ENCODE data around the gene PKP2. TPM values are rescaled to one million over a fixed set of nuclear protein-coding genes. Genes with fewer than 3 reads are reported as not detected.

The PKP2 gene
- total RNA-seq, 2 donors from 2014 or later = 0.07 to 0.25 TPM

GRCh38 chr12:32761716-32762115, 134.9 kb downstream of the PKP2 start:
- Mint-ChIP-seq H3K9me3 (no peaks in the 10 kb centered on the region), H3K4me3 (no peak overlapping the region), H3K27me3 (peaks cover 11 to 21% of the 10 kb centered on the region in 2 donors), H3K4me1 (ENCODE audit: low read depth in 2 of 2) (no peaks in the 10 kb centered on the region), H3K36me3 (no peaks in the 10 kb centered on the region), H3K27ac (no peak overlapping the region)
- ATAC-seq (no peak), DNase-seq (ENCODE audit: low spot score) (no peak)

DNA sequence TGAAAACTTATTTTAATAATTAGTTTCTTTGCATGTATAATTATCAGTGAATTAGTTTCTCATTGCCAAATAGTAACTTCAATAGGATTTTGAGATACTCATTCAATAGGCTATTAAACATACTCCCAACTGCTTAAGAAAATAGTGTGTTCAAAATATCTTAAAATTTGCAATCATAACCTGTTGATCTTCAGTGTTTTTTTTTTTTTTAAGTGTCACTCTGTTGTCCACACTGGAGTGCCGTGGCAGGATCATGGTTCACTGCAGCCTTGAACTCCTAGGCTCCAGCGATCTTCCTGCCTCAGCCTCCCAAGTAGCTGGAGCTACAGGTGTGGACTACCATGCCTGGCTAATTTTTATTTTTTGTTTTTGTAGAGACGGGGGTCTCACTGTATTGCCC, 139.4 kb downstream of the PKP2 start:
- Mint-ChIP-seq H3K27me3 (peaks cover 6 to 15% of the 10 kb centered on the region in 2 donors), H3K4me3 (no peak overlapping the region), H3K4me1 (ENCODE audit: low read depth in 2 of 2) (peaks cover 13 to 15% of the 10 kb centered on the region in 2 donors), H3K36me3 (peaks cover 6% of the 10 kb centered on the region), H3K9me3 (no peaks in the 10 kb centered on the region), H3K27ac (peak overlapping the region in 1 of 2 donors; percentile 90)
- ATAC-seq = no peak
- no peak for DNase-seq (ENCODE audit: low spot score)

GRCh38 chr12:32756476-32757066, 140.0 kb downstream of the PKP2 start:
- no peak for DNase-seq (ENCODE audit: low spot score)
- peaks cover 2 to 15% of the 10 kb centered on the region in 2 donors for H3K27me3 Mint-ChIP-seq
- H3K27ac Mint-ChIP-seq = peak overlapping the region; percentile 88 to 90
- no peak for ATAC-seq
- peaks cover 13 to 15% of the 10 kb centered on the region in 2 donors for H3K4me1 Mint-ChIP-seq (ENCODE audit: low read depth in 2 of 2)
- no peaks in the 10 kb centered on the region for H3K9me3 Mint-ChIP-seq
- peaks cover 6% of the 10 kb centered on the region for H3K36me3 Mint-ChIP-seq
- peak overlapping the region; percentile 98 for H3K4me3 Mint-ChIP-seq

GRCh38 chr12:32755654-32756475, 140.7 kb downstream of the PKP2 start, which contains the start of gene YARS2:
YARS2 (minus strand) TSS chr12:32755897; CDS start chr12:32755874, 23 bp downstream.
- peaks cover 6% of the 10 kb centered on the region for H3K36me3 Mint-ChIP-seq
- H3K27me3 Mint-ChIP-seq = peaks cover 2 to 9% of the 10 kb centered on the region in 2 donors
- peak within 1 kb of the TSS; percentile 88 to 90 for H3K27ac Mint-ChIP-seq
- DNase-seq (ENCODE audit: low spot score) = peak; percentile 95
- peak within 1 kb of the TSS; percentile 98 for H3K4me3 Mint-ChIP-seq
- ATAC-seq = peak; percentile 96 to 97
- H3K4me1 Mint-ChIP-seq (ENCODE audit: low read depth in 2 of 2) = peaks cover 13 to 15% of the 10 kb centered on the region in 2 donors
- H3K9me3 Mint-ChIP-seq = no peaks in the 10 kb centered on the region

- H3K4me1 Mint-ChIP-seq (ENCODE audit: low read depth in 2 of 2) = peaks cover 13 to 15% of the 10 kb centered on the region in 2 donors
- peaks cover 2 to 5% of the 10 kb centered on the region in 2 donors for H3K27me3 Mint-ChIP-seq
- peaks cover 6% of the 10 kb centered on the region for H3K36me3 Mint-ChIP-seq
- peak overlapping the region; percentile 88 to 90 for H3K27ac Mint-ChIP-seq
- peak overlapping the region; percentile 98 for H3K4me3 Mint-ChIP-seq
- ATAC-seq (peak; percentile 79 to 83), DNase-seq (ENCODE audit: low spot score) (peak; percentile 83)
- H3K9me3 Mint-ChIP-seq = no peaks in the 10 kb centered on the region
These were observed 141.4 kb downstream of the PKP2 start for GRCh38 chr12:32755051-32755653.

DNA sequence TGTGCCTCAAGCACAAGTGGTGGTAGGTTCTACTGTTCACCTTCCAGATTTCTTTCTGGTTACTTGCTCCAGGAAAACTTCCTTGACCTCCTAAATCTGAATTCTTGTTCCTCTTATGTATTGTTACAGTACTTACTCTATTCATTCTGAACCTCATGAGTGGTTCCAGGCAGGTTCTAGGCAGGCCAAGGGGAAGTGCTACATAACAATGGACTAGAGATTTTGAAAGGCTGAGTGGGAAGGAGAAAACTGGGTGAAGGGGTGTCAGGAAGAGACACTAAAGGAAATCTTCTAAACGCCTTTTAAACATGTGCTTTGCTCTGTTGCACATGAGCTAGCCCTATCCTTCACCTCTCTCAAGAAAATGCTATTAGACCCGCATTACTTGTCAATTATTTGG, 142.5 kb downstream of the PKP2 start:
- peaks cover 13 to 15% of the 10 kb centered on the region in 2 donors for H3K4me1 Mint-ChIP-seq (ENCODE audit: low read depth in 2 of 2)
- H3K4me3 Mint-ChIP-seq = peak overlapping the region; percentile 98
- ATAC-seq (no peak), DNase-seq (ENCODE audit: low spot score) (no peak)
- H3K9me3 Mint-ChIP-seq = no peaks in the 10 kb centered on the region
- peak overlapping the region; percentile 88 to 90 for H3K27ac Mint-ChIP-seq
- H3K27me3 Mint-ChIP-seq = no peaks in the 10 kb centered on the region
- peaks cover 6% of the 10 kb centered on the region for H3K36me3 Mint-ChIP-seq

DNA sequence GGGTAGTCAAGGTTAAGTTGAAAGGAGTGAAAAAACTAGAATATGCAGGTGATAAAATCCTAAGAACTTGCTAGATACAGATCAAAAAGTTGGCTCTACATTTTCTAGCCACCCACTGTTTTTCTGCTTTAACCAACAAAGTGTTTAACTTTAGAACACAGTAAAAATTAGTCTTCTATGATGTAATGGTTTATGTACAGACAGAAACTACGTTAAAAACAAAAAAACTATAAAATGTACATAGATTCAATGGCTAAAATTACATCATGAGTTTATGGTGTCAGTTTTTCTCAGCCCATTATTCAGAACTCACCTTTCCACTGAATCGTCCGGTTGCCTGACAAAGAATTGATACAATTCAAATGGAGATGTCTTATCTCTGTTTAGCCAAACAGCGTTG, 143.0 kb downstream of the PKP2 start:
- Mint-ChIP-seq H3K4me3 (peak overlapping the region; percentile 98), H3K9me3 (no peaks in the 10 kb centered on the region), H3K27ac (peak overlapping the region; percentile 88 to 90), H3K4me1 (ENCODE audit: low read depth in 2 of 2) (peaks cover 13 to 15% of the 10 kb centered on the region in 2 donors), H3K36me3 (peaks cover 6% of the 10 kb centered on the region), H3K27me3 (no peaks in the 10 kb centered on the region)
- ATAC-seq (no peak), DNase-seq (ENCODE audit: low spot score) (no peak)

DNA sequence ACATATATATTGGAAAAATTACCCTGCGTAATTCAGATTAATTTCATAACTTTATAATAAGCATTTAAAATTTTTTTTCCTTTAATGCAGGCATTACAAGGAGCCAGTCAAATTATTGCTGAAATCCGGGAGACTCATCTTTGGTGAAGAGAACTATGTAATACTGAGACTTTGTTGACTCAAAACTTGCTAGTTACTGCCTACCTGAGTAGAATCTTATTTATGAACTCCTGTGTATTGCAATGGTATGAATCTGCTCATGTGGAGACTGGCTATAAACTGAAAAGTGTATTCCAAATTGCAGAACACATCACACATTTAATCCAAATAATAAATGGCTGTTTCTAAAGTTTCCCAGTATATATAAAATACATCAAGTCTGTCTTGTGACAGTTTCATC, 153.3 kb downstream of the PKP2 start:
- H3K9me3 Mint-ChIP-seq = no peaks in the 10 kb centered on the region
- H3K27ac Mint-ChIP-seq = no peak overlapping the region
- H3K36me3 Mint-ChIP-seq = peaks cover 25% of the 10 kb centered on the region

DNA sequence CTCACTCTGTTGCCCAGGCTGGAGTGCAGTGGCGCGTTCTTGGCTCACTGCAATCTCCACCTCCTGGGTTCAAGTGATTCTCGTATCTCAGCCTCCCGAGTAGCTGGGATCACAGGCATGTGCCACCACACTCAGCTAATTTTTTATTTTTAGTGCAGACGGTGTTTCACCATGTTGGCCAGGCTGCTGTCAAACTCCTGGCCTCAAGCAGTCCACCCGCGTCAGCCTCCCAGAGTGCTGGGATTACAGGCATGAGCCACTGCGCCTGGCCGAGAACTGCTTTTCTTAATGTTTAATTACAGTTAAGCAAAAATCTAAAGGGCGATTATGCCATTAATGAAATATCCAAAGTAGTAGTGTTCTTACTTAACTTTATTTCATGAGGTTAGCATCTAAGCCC, 154.4 kb downstream of the PKP2 start:
- ATAC-seq (no peak), DNase-seq (ENCODE audit: low spot score) (no peak)
- Mint-ChIP-seq H3K4me1 (ENCODE audit: low read depth in 2 of 2) (peaks cover 4 to 5% of the 10 kb centered on the region in 2 donors), H3K27ac (no peak overlapping the region), H3K4me3 (no peak overlapping the region), H3K36me3 (peaks cover 20% of the 10 kb centered on the region), H3K9me3 (no peaks in the 10 kb centered on the region), H3K27me3 (no peaks in the 10 kb centered on the region)

More for the DNA sequence above, 153.3 kb downstream of the PKP2 start:
- ATAC-seq (no peak), DNase-seq (ENCODE audit: low spot score) (no peak)
- Mint-ChIP-seq H3K4me1 (ENCODE audit: low read depth in 2 of 2) (peaks cover 4 to 5% of the 10 kb centered on the region in 2 donors), H3K27me3 (no peaks in the 10 kb centered on the region), H3K4me3 (no peak overlapping the region)

Other genes with a start within 250 kb of the PKP2 start
- gene DNM1L, start 217.5 kb downstream of the PKP2 start, total RNA-seq = 10 to 100 TPM; 66.4 to 93.3 TPM
- 10 to 100 TPM; 21.9 to 23.6 TPM for gene YARS2, start 140.9 kb downstream of the PKP2 start, total RNA-seq